GM13977 (cell line): ENCODE data around the gene MRPL4.
A peak's percentile ranks its signal among the peaks of the same experiment; 100 is the strongest.

Experiments
- DNase-seq: peaks from one replicate; pipeline ENCODE4 v3.0.0; 2012; ENCODE audit warnings: low spot score
- CTCF ChIP-seq: IDR thresholded peaks from 2 replicates; pipeline ENCODE4 v1.5.1; 2012; ENCODE audit warnings: mild to moderate bottlenecking, control low read depth; ENCODE audit not compliant: insufficient read depth; ENCODE audit errors: extremely low read depth, missing control alignments
- in situ Hi-C: fragments of 300-500 bp; cut with MboI; formaldehyde crosslinking; loops from one replicate; pipeline ENCODE4 v1.12.0; 2022; ENCODE audit warnings: low sequenced_read_pairs, low pct_unique_long_range_greater_than_20kb, mixed read lengths, inconsistent platforms; ENCODE audit not compliant: unreplicated experiment

MRPL4 gene

DNA sequence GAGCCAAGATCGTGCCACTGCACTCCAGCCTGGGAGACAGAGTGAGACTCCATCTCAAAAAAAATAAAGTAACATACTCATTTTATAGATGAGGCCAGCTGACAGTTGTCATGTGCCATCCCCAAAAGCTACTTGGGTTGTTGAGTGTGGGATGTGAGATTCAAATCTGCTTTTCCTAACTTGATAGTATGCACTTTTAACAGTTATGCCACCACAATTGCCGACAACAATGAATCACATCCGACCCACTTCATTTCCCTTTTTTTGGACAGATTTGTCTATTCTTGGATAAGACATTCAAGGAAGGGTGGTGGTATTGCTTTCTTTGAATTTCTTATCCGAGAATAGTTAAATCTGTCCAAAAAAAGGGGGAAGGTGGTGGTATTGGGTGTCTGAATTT is 41.0 kb upstream of the MRPL4 start:
- no peak for TF ChIP-seq CTCF
- in situ Hi-C loops, result no loop called here
- peak; percentile 1 for DNase-seq

DNA sequence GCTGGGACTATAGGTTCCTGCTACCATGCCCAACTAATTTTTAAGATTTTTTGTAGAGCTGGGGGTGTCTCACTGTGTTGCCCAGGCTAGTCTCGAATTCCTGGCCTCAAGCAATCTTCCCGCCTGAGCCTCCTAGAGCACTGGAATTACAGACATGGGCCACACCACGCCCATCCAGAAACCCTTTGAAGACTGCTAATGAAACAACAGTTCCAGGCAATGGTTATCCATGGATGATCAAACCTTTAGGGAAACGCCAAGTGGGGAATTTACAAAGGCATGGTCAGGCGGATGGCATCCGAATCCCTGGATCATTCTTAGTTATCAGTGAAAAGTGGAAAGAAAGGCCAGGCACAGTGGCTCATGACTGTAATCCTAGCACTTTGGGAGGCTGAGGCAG is 40.3 kb upstream of the MRPL4 start:
- no peak for TF ChIP-seq CTCF
- in situ Hi-C loops, result no loop called here
- no peak for DNase-seq

DNA sequence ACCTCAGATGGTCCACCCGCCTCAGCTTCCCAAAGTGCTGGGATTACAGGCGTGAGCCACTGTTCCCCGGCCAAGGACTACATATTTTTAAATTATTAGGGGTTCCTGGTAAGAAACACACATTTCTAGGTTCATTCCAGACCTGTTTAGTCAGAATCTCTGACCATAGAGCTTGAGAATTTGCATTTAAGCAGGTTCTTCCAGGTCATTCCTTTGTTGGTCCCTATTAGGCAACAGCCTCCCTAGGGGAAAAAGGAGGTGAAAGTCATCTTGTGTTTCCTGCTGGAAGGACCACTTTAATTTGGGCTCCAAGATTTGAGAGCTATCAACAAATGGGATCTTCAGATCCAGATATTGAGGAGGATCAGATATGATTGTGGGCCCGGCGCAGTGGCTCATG is 37.2 kb upstream of the MRPL4 start:
- in situ Hi-C loops, result no loop called here
- DNase-seq, result no peak
- TF ChIP-seq CTCF, result no peak

DNA sequence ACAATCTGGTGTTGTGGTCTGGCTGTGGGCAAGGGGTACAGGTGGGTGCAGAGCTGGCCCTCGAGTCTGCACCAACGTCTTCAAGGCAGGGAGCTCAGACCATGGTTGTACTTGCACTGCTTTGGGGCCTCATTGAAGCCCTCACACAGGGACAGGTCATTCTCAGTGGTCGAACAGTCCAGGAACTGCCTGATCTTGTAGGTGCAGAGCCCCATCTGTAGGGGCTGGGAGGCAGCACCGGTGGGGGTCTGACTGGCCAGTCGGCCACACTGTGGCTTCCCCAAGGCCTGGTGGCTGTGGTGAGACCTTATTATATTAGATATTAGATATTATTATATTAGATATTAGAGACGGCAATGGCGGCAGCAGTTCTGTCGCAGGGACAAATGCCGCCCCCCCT is 34.9 kb upstream of the MRPL4 start:
- no peak for DNase-seq
- in situ Hi-C loops, result no loop called here
- TF ChIP-seq CTCF, result no peak

GRCh38 chr19:10219678-10220077 is 32.3 kb upstream of the MRPL4 start:
- peak; percentile 75 for DNase-seq
- in situ Hi-C loops, result no loop called here
- TF ChIP-seq CTCF, result peak; percentile 54

DNA sequence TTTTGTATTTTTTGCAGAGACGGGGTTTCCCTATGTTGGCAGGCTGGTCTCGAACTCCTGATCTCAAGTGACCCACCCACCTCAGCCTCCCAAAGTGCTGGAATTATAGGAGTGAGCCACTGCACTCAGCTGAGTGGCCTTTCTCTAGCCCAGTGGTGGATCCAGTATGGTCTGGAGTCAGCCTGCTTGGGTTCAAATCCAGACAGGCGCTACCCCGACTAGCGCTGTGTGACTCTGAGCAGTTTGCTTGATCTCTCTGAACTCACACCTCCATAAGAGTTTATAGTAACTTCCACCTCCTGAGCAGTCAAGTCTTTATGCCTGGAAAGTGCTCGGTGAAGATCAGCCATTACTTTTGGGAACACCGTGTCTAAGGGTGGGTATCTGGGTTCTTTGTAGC is 31.3 kb upstream of the MRPL4 start:
- in situ Hi-C loops, result no loop called here
- no peak for TF ChIP-seq CTCF
- no peak for DNase-seq

- TF ChIP-seq CTCF, result no peak
- DNase-seq, result peak; percentile 3
- in situ Hi-C loops, result no loop called here
These were observed 29.7 kb upstream of the MRPL4 start for GRCh38 chr19:10222201-10222890.
